K562 (cell line): Measurements from ENCODE around the gene SHROOM3. TPM values are rescaled to one million over a fixed set of nuclear protein-coding genes. Genes with fewer than 3 reads are reported as not detected.

ENCODE experiments used
- CBFA2T3 ChIP-seq: fragments of 450-650 bp; IDR thresholded peaks from 2 replicates; pipeline ENCODE4 v1.6.1; 2017
- CREM ChIP-seq: IDR thresholded peaks from 2 replicates; pipeline ENCODE4 v1.6.1; 2014; ENCODE audit warnings: antibody characterized with exemption, low read depth
- DPF2 ChIP-seq: fragments of 450-650 bp; IDR thresholded peaks from 2 replicates; pipeline ENCODE4 v1.6.1; 2016
- ESRRA ChIP-seq: fragments of 450-650 bp; IDR thresholded peaks from 2 replicates; pipeline ENCODE4 v1.6.1; 2014; ENCODE audit warnings: low read depth, mild to moderate bottlenecking, moderate library complexity, borderline replicate concordance
- ETV6 ChIP-seq, 3 experiments: fragments of 150-350 bp in 1 of 3; sonication (generic) in 1 of 3; formaldehyde crosslinking in 1 of 3; IDR thresholded peaks; 2 replicates each; pipeline versions ENCODE4 v1.6.1 to v1.8.0; 2014 to 2022; ENCODE audit warnings: borderline replicate concordance in 2 of 3, low read depth in 2 of 3, antibody characterized with exemption in 1 of 3, low read length in 1 of 3, mild to moderate bottlenecking in 1 of 3, missing genetic modification reagents in 1 of 3
- EZH2 ChIP-seq: IDR thresholded peaks from 2 replicates; pipeline ENCODE4 v1.6.1; 2012; ENCODE audit warnings: low read depth, mild to moderate bottlenecking, inconsistent platforms, low read length, borderline replicate concordance
- FOS ChIP-seq: IDR thresholded peaks from 3 replicates; pipeline ENCODE4 v1.6.1; 2011; ENCODE audit not compliant: insufficient read length; ENCODE audit errors: extremely low read depth
- HLTF ChIP-seq: fragments of 450-650 bp; IDR thresholded peaks from 2 replicates; pipeline ENCODE4 v1.6.1; 2016
- HSF4 ChIP-seq: fragments of 250-450 bp; sonication (Bioruptor Pico); IDR thresholded peaks from 2 replicates; pipeline ENCODE4 v2.1.2; 2022; ENCODE audit warnings: mild to moderate bottlenecking, moderate library complexity, borderline replicate concordance
- NCOR1 ChIP-seq: fragments of 450-650 bp; IDR thresholded peaks from 2 replicates; pipeline ENCODE4 v1.6.1; 2016; ENCODE audit warnings: mild to moderate bottlenecking, moderate library complexity
- NUFIP1 ChIP-seq: fragments of 450-650 bp; IDR thresholded peaks from 2 replicates; pipeline ENCODE4 v1.6.1; 2018; ENCODE audit not compliant: partially characterized antibody
- RCOR1 ChIP-seq, 2 experiments: IDR thresholded peaks; 2 replicates each; pipeline ENCODE4 v1.6.1; 2012; ENCODE audit warnings: low read depth in 2 of 2, low read length in 2 of 2, borderline replicate concordance in 1 of 2, improper control_type of control experiment in 1 of 2
- RFX1 ChIP-seq: fragments of 450-650 bp; IDR thresholded peaks from 2 replicates; pipeline ENCODE4 v1.6.1; 2016; ENCODE audit warnings: mild to moderate bottlenecking, moderate library complexity
- SMAD1 ChIP-seq: fragments of 150-350 bp; IDR thresholded peaks from 2 replicates; pipeline ENCODE4 v1.6.1; 2014; ENCODE audit warnings: low read length, low read depth; ENCODE audit not compliant: partially characterized antibody
- SMAD4 ChIP-seq: fragments of 250-450 bp; sonication (Bioruptor Pico); conservative IDR thresholded peaks from 2 replicates; pipeline ENCODE4 v1.8.0; 2021; ENCODE audit warnings: inconsistent platforms, mild to moderate bottlenecking, moderate library complexity
- SRSF9 ChIP-seq: fragments of 200-400 bp; formaldehyde crosslinking; IDR thresholded peaks from 2 replicates; pipeline ENCODE4 v1.6.1; 2017; ENCODE audit warnings: low read depth, low read length, borderline replicate concordance
- STAT5A ChIP-seq: IDR thresholded peaks from 2 replicates; pipeline ENCODE4 v1.6.1; 2012; ENCODE audit warnings: low read length, inconsistent platforms, borderline replicate concordance
- TBP ChIP-seq: optimal IDR thresholded peaks from 2 replicates; pipeline ENCODE3; 2011; ENCODE audit warnings: low read depth, low read length, improper control_type of control experiment
- TEAD4 ChIP-seq, 2 experiments: sonication (generic) in 1 of 2; formaldehyde crosslinking in 1 of 2; IDR thresholded peaks; 2 replicates each; pipeline versions ENCODE4 v1.6.1 to v1.8.0; 2012 to 2022; ENCODE audit warnings: borderline replicate concordance in 1 of 2, inconsistent platforms in 1 of 2, low read length in 1 of 2, mild to moderate bottlenecking in 1 of 2, missing genetic modification reagents in 1 of 2
- TRIM25 ChIP-seq: fragments of 450-650 bp; IDR thresholded peaks from 2 replicates; pipeline ENCODE4 v1.7.0; 2016; ENCODE audit warnings: borderline replicate concordance
- TSC22D4 ChIP-seq: fragments of 450-650 bp; IDR thresholded peaks from 2 replicates; pipeline ENCODE4 v1.6.1; 2016; ENCODE audit warnings: missing genetic modification characterization, missing biosample characterization, control low read depth
- ZEB2 ChIP-seq: fragments of 450-650 bp; IDR thresholded peaks from 2 replicates; pipeline ENCODE4 v1.6.1; 2016
- ZNF263 ChIP-seq: sonication (generic); formaldehyde crosslinking; IDR thresholded peaks from 2 replicates; pipeline ENCODE4 v1.8.0; 2022; ENCODE audit warnings: mild to moderate bottlenecking, missing genetic modification reagents, borderline replicate concordance
- ZNF551 ChIP-seq: fragments of 250-450 bp; sonication (Bioruptor Pico); IDR thresholded peaks from 2 replicates; pipeline ENCODE4 v1.5.0; 2021; ENCODE audit warnings: mild to moderate bottlenecking, moderate library complexity
- ZNF589 ChIP-seq: fragments of 200-800 bp; sonication (Bioruptor generic); IDR thresholded peaks from 2 replicates; pipeline ENCODE4 v1.6.1; 2016; ENCODE audit warnings: low read depth, missing genetic modification characterization, missing compliant biosample characterization
- polyA plus RNA-seq, 8 experiments: library from polyadenylated mRNA; depleted of rRNA in 4 of 8; stranded (reverse) in 5 of 8; unstranded in 3 of 8; fragments of >200 nt; fragmentation: Nextera tagmentation in 2 of 8; fragmentation: Illumina TruSeq in 1 of 8; extraction: Ambion mirVana in 2 of 8; extraction: Trizol in 1 of 8; gene quantifications; 2 replicates each; pipeline versions ENCODE4 v1.2.1 to v1.2.3, GENCODE V29; 2011 to 2014; ENCODE audit warnings: inconsistent platforms in 1 of 8, missing spikeins in 1 of 8
- total RNA-seq, 7 experiments: library from RNA; depleted of rRNA in 6 of 7; stranded (reverse); fragments of >200 nt in 6 of 7; fragmentation: Illumina TruSeq in 2 of 7; extraction: Trizol in 2 of 7; gene quantifications; 2 replicates each; pipeline versions ENCODE4 v1.2.1 to v1.2.3, GENCODE V29; 2011 to 2021; ENCODE audit warnings: low replicate concordance in 1 of 7
- TF ChIP-seq, protein P1 (sequence below): sonication (generic); formaldehyde crosslinking; IDR thresholded peaks from 2 replicates; pipeline ENCODE4 v1.5.0; 2020; ENCODE audit warnings: missing genetic modification reagents

Gene SHROOM3
- total and polyA plus RNA-seq, 9 of the 15 experiments (the other 6 are each of a cell fraction or from before 2014, with no cell fraction given): 0.01 to 0.07 TPM; not detected in 7

DNA sequence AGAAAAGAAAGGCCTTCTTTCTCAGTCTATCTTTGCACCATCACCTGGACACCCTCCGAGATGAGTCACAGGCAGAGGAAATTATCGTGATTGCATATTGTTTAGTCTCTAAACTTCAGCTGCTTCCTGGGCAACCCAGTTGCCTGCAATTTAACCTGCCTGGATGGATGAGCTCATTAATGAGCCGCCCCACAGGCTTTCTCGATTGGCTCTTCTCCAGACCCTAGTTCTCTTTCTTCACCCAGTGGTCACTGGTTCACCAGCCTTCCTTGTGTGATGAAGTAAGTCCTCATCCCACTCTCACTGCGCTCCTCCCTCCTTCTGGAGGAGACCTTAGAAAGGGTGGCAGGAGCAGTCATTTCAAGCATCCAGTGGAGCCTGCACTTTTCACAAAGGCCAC, 368.5 kb downstream of the SHROOM3 start (continued):
- TF ChIP-seq SMAD1 (no peak), EZH2 (no peak), CBFA2T3 (peak; percentile 73), NUFIP1 (no peak), RFX1 (peak; percentile 47), HSF4 (CRISPR knock-in tag) (no peak), ETV6 (IDR thresholded peaks at IDR 0.05; ENCODE audit: borderline replicate concordance in 1 of 2, low read depth in 2 of 2, low read length in 1 of 2) (no peak), ETV6 (CRISPR knock-in tag; IDR thresholded peaks at IDR 0.05; ENCODE audit: borderline replicate concordance) (no peak), ESRRA (no peak), RCOR1 (IDR thresholded peaks at IDR 0.05; ENCODE audit: borderline replicate concordance in 1 of 2, low read depth in 2 of 2, low read length in 2 of 2) (peak in 1 of 2 experiments; percentile 52; a peak in 1 of 4 replicates), HLTF (no peak), ZNF589 (CRISPR knock-in tag) (no peak), TSC22D4 (tag) (no peak), ZNF551 (CRISPR knock-in tag) (no peak), DPF2 (peak; percentile 57; the same call in 1 of the 2 replicates), ZEB2 (0 out of 2 replicates have a peak, but pooled peaks have one; percentile 20), TRIM25 (no peak), CREM (peak; percentile 43; the same call in 1 of the 2 replicates), FOS (peak; percentile 24), STAT5A (peak; percentile 32; the same call in 1 of the 2 replicates), SRSF9 (no peak), ZNF263 (peak; percentile 65; the same call in 1 of the 2 replicates), NCOR1 (peak; percentile 29; the same call in 1 of the 2 replicates), TBP (no peak), SMAD4 (CRISPR knock-in tag) (peak; percentile 68), TEAD4 (IDR thresholded peaks at IDR 0.05; ENCODE audit: low read length) (peak; percentile 73), TEAD4 (CRISPR knock-in tag; IDR thresholded peaks at IDR 0.05; ENCODE audit: borderline replicate concordance) (no peak)
- TF ChIP-seq, protein P1, sequence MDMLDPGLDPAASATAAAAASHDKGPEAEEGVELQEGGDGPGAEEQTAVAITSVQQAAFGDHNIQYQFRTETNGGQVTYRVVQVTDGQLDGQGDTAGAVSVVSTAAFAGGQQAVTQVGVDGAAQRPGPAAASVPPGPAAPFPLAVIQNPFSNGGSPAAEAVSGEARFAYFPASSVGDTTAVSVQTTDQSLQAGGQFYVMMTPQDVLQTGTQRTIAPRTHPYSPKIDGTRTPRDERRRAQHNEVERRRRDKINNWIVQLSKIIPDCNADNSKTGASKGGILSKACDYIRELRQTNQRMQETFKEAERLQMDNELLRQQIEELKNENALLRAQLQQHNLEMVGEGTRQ: no peak
